GM12892 (cell line): ENCODE data around the gene ST13.

Experiments
- POLR2A ChIP-seq: IDR thresholded peaks from 2 replicates; pipeline ENCODE4 v1.6.1; 2011; ENCODE audit warnings: low read depth, low read length, control low read depth
- POLR2AphosphoS5 ChIP-seq: IDR thresholded peaks from 2 replicates; pipeline ENCODE4 v1.6.1; 2011; ENCODE audit warnings: low read depth, low read length, control low read depth
- TAF1 ChIP-seq: IDR thresholded peaks from 2 replicates; pipeline ENCODE4 v1.6.1; 2011; ENCODE audit warnings: low read depth, mild to moderate bottlenecking, control low read depth, low read length, borderline replicate concordance

DNA sequence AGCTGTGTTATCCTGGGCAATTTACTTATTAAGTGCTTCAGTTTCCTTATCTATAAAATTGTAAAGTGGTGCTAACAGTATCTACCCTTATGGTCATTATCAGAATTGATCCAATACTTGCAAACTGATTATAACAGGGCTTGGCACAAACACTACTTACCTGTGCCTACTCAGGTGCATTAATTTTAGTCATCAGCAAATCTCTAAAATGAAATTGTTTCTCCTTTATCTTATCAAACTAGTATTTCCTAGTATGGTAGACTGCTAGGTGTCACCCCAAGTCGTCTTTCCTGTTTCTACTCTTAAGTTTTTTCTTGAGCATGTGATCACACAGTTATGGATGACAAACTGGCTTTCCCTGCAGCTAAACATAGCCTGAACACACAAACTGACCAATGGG is 33.0 kb downstream of the ST13 start:
- TF ChIP-seq POLR2AphosphoS5 (no peak), TAF1 (no peak), POLR2A (no peak)
